Dendritic cell treated with granulocyte-macrophage colony-stimulating factor and Interleukin-4, amounts not matched to agents 40 ng/mL and 50 ng/mL, for 4 days (primary cell): ENCODE measurements around the gene NCAM1.
A peak's percentile ranks its signal among the peaks of the same experiment; 100 is the strongest.

ENCODE experiments used
- H3K27ac Mint-ChIP-seq: one replicate; pipeline ENCODE4 v1.8.0; 2022; ENCODE audit warnings: mild to moderate bottlenecking, mixed read lengths
- H3K27me3 Mint-ChIP-seq: one replicate; pipeline ENCODE4 v1.8.0; 2022; ENCODE audit warnings: mild to moderate bottlenecking, mixed read lengths
- H3K36me3 Mint-ChIP-seq: one replicate; pipeline ENCODE4 v1.8.0; 2022; ENCODE audit warnings: low read depth, mixed read lengths
- H3K4me1 Mint-ChIP-seq: one replicate; pipeline ENCODE4 v1.8.0; 2022; ENCODE audit warnings: low read depth, mixed read lengths
- H3K4me3 Mint-ChIP-seq: one replicate; pipeline ENCODE4 v1.8.0; 2022; ENCODE audit warnings: mild to moderate bottlenecking, moderate library complexity, mixed read lengths
- H3K9me3 Mint-ChIP-seq: one replicate; pipeline ENCODE4 v1.8.0; 2022; ENCODE audit warnings: mixed read lengths
- intact Hi-C: fragments of 100-400 bp; cut with micrococcal nuclease; formaldehyde crosslinking; loops from one replicate; pipeline ENCODE4 v1.15.0; 2022

The NCAM1 gene

DNA sequence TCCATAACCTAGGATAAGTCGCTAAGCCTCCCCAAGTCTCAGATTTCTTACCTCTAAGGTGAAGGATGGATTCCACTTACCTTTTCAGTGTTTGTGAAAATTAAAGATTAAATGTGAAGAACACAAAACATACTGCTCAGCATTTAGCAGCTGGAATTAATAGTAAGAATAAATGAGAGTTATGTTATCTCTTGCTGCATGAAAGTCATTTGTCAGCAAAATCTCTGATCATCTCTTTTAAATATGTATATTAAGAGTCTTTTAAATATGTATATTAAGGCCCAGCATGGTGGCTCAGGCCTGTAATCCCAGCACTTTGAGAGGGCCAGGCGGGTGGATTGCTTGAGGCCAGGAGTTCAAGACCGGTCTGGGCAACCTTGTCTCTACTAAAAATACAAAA lies 280.8 kb downstream of the NCAM1 start:
- intact Hi-C loops: no loop called here
- no peaks in the 10 kb centered on the region for H3K9me3 Mint-ChIP-seq
- H3K27ac Mint-ChIP-seq: no peak overlapping the region
- peaks cover 9% of the 10 kb centered on the region for H3K4me1 Mint-ChIP-seq
- H3K4me3 Mint-ChIP-seq: no peak overlapping the region
- H3K27me3 Mint-ChIP-seq: peaks cover 48% of the 10 kb centered on the region
- no peaks in the 10 kb centered on the region for H3K36me3 Mint-ChIP-seq

DNA sequence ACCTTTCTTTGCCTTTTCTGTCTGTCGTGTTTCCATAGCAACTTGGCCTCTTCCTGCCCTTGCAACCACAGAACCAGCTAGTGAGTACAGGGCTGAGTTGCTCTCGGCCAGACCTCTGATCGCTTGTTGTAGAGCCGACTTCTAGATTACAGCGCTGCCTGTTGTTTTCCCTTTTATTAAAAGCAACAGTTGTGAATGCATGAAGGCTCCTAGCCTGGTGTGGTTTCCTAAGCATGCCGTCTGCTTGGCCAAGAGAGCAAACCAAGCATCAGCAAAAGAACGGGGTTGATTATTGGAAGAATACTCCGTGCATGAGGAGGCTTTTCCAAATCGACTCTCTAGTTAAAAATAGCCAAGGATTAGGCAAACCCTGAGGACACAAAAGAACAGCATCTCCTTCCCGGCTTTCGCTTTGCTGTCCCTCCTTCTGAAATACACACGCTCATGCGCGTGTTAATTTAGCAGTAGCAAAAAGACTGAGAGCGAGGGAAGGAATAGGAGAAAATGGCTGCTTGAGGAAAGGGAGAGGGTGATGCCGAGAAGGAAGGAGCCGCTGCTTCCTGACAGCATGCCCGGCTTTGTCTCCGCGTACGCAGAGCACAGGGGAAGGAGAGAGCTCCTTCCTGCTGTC lies 281.7 kb downstream of the NCAM1 start:
- no peak overlapping the region for H3K27ac Mint-ChIP-seq
- H3K36me3 Mint-ChIP-seq: no peaks in the 10 kb centered on the region
- H3K27me3 Mint-ChIP-seq: peaks cover 52% of the 10 kb centered on the region
- peaks cover 9% of the 10 kb centered on the region for H3K4me1 Mint-ChIP-seq
- intact Hi-C loops: no loop called here
- no peaks in the 10 kb centered on the region for H3K9me3 Mint-ChIP-seq
- peak overlapping the region; percentile 56 for H3K4me3 Mint-ChIP-seq

DNA sequence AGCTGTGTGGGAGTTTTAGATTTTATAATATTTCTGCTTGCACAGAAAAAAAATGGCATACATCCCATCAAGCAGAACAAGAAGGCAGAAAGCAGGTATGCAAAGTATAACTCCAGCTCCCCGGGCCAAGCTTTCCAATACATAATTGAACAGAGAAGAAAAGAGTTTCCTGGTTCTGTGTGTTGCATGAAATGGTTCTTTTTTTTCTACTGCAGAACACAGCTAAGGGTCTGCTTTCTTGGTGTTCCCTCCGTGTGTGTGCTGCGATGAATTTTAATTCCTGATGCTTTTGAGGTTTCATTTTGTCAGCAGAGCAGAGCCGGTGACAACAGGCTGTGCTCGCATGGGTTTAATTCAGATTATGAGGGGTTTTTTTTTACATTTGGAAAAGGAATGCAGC lies 282.5 kb downstream of the NCAM1 start:
- no peaks in the 10 kb centered on the region for H3K9me3 Mint-ChIP-seq
- H3K4me3 Mint-ChIP-seq: no peak overlapping the region
- intact Hi-C loops: no loop called here
- H3K27ac Mint-ChIP-seq: no peak overlapping the region
- peaks cover 14% of the 10 kb centered on the region for H3K4me1 Mint-ChIP-seq
- H3K36me3 Mint-ChIP-seq: no peaks in the 10 kb centered on the region
- peaks cover 54% of the 10 kb centered on the region for H3K27me3 Mint-ChIP-seq

DNA sequence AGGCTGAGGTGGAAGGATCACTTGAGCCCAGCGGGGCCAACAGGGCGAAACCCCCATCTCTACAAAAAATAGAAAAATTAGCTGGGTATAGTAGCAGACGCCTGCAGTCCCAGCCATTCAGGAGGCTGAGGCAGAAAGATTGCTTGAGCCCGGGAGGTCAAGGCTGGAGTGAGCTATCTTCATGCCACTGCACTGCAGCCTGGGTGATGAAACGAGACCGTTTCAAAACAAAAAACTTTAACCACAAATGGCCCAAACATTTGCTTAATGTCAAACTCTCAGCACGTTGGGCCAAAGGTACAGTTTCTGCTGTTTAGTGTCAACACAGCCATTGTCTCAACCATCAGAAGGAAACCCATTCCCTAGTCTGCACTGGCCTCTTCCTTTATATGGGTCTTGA lies 284.0 kb downstream of the NCAM1 start:
- Mint-ChIP-seq H3K36me3 (no peaks in the 10 kb centered on the region), H3K27ac (no peak overlapping the region), H3K4me3 (no peak overlapping the region), H3K4me1 (peaks cover 27% of the 10 kb centered on the region), H3K9me3 (no peaks in the 10 kb centered on the region), H3K27me3 (peaks cover 51% of the 10 kb centered on the region)
- intact Hi-C loops: no loop called here

DNA sequence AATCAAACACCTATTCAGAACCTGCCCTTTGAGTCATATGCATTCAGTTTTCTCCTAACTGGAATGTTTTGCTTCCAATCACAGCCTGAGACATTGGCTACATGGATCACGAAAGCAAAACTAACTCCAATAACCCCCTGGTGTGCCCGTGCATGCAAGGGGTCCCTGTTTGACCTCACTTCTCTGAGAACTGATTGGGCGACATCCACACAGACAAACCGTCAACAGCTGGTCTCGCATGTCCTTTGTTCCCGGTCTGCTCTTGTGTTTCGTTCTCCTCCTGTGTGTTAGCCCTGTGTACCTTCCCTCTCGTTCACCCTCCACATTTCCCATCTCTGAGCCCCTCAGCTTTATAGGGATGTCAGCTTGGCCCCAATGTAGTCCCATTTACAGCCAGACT lies 286.0 kb downstream of the NCAM1 start:
- H3K27me3 Mint-ChIP-seq: peaks cover 42% of the 10 kb centered on the region
- intact Hi-C loops: no loop called here
- H3K4me1 Mint-ChIP-seq: peaks cover 27% of the 10 kb centered on the region
- H3K27ac Mint-ChIP-seq: no peak overlapping the region
- H3K9me3 Mint-ChIP-seq: no peaks in the 10 kb centered on the region
- no peaks in the 10 kb centered on the region for H3K36me3 Mint-ChIP-seq
- no peak overlapping the region for H3K4me3 Mint-ChIP-seq

DNA sequence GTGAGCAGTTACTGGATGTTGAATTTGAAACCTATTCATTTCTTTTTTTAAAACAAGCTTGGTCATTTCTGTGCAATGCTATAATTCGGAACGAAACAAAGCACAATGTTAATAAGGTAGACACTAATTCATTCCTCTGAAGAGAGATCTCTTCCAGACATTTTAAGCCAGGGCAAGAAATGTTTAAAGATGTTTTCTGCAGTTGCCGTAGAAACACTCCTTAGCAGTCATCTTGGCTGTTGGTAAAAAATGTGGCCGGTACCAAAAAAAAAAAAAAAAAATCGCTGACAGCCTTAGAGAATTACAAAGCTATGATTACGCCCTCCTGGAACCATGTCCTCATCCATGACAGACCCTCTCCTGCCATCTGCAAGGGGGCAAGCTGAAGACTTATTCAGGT lies 286.7 kb downstream of the NCAM1 start:
- Mint-ChIP-seq H3K27ac (no peak overlapping the region), H3K4me3 (no peak overlapping the region), H3K36me3 (no peaks in the 10 kb centered on the region), H3K4me1 (peaks cover 21% of the 10 kb centered on the region), H3K9me3 (no peaks in the 10 kb centered on the region), H3K27me3 (peaks cover 38% of the 10 kb centered on the region)
- intact Hi-C loops: no loop called here

DNA sequence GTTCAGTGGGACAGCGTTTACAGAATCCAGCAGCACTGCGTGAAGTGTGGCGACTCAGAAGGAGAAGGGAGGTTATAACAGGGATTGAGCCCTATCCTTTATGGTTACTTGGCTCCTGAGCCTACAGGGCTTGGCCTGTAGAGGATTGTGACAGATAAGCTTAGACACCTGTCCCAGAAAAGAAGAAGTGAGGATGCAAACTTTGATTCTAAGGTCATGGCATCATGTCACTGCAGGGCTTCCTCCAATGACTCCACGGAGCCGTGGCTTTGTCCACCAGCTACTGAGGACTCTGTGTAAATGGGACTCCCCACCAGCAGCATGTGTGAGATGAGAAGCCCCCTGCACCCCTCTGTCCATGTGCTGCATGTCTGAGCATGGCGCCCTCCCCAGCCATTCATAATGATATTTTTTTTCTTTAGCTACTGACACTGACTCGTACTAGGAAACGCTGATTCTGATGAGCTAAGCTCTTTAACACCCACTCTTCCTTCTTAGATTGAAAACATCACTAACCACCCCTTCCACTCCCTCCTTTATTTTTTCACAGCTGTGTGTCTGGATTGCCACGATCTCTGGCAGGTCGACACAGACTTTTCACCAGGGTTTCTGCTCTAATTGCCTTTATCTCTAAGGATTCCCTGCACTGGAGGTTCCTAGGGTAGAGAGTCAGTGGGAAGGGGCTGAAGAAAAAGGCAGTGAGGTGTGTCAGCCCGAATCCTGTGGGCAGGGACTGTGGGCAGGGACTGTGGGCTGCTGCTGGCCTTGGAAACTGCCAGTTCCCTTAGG lies 287.7 kb downstream of the NCAM1 start:
- no peaks in the 10 kb centered on the region for H3K36me3 Mint-ChIP-seq
- intact Hi-C loops: no loop called here
- H3K4me1 Mint-ChIP-seq: peaks cover 18% of the 10 kb centered on the region
- H3K4me3 Mint-ChIP-seq: no peak overlapping the region
- peaks cover 32% of the 10 kb centered on the region for H3K27me3 Mint-ChIP-seq
- H3K9me3 Mint-ChIP-seq: no peaks in the 10 kb centered on the region
- H3K27ac Mint-ChIP-seq: peak overlapping the region; percentile 53

DNA sequence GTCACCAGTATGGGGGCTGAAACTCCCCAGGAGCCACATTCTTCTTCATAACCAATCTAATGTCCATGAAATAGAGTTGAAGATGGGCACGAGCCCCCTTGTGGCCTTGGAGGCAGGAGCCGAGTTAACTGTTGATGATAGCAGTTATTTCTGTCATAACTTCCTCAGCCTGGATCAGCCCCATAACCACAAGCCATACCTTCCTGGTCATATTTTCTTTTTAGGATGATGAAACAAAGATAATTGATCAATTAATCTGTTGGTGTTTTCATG lies 288.2 kb downstream of the NCAM1 start:
- Mint-ChIP-seq H3K4me3 (no peak overlapping the region), H3K4me1 (peaks cover 18% of the 10 kb centered on the region), H3K27me3 (peaks cover 31% of the 10 kb centered on the region), H3K9me3 (no peaks in the 10 kb centered on the region), H3K27ac (peak overlapping the region; percentile 53), H3K36me3 (no peaks in the 10 kb centered on the region)
- intact Hi-C loops: no loop called here

DNA sequence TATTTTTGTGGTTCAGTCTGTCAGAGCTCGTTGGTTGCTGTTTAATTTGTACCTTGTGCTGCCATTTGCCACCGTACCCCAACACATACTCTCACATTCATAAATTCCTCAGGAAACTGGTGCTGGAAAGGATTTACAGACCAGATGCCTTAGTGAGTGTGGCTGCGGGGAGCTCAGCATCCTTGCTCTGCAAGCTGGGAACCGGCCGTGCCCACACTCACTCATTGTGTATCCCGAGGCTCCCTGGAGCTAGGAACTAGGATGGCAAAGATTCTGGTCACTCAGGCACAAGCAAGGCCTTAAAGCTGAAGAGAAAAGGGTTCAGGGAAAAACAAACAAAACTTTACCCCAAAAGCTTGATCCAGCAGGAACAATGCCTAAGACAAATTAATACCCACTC lies 288.6 kb downstream of the NCAM1 start:
- no peak overlapping the region for H3K4me3 Mint-ChIP-seq
- H3K9me3 Mint-ChIP-seq: no peaks in the 10 kb centered on the region
- H3K27me3 Mint-ChIP-seq: peaks cover 29% of the 10 kb centered on the region
- no peak overlapping the region for H3K27ac Mint-ChIP-seq
- intact Hi-C loops: no loop called here
- H3K36me3 Mint-ChIP-seq: no peaks in the 10 kb centered on the region
- peaks cover 18% of the 10 kb centered on the region for H3K4me1 Mint-ChIP-seq

DNA sequence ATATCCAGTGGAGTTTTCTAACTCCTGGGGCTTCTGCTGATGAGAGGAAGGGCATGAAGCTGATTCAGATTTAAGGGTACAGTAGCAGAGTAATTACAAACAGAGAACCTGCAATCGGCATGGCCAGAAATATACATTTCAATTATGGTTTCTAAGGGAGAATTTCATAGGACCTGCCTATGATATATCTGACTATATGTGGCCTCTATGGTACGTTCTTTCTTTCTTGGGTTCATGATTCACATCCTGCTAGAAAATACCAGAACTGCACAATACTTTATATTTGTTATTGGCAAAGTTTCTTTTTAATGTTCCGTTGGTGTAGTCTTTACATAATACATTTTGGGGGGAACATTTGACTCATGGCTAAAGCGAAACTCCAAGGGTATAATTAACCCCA lies 290.1 kb downstream of the NCAM1 start:
- H3K4me1 Mint-ChIP-seq: peaks cover 18% of the 10 kb centered on the region
- no peak overlapping the region for H3K27ac Mint-ChIP-seq
- intact Hi-C loops: no loop called here
- H3K9me3 Mint-ChIP-seq: no peaks in the 10 kb centered on the region
- peaks cover 22% of the 10 kb centered on the region for H3K27me3 Mint-ChIP-seq
- no peak overlapping the region for H3K4me3 Mint-ChIP-seq
- H3K36me3 Mint-ChIP-seq: no peaks in the 10 kb centered on the region

DNA sequence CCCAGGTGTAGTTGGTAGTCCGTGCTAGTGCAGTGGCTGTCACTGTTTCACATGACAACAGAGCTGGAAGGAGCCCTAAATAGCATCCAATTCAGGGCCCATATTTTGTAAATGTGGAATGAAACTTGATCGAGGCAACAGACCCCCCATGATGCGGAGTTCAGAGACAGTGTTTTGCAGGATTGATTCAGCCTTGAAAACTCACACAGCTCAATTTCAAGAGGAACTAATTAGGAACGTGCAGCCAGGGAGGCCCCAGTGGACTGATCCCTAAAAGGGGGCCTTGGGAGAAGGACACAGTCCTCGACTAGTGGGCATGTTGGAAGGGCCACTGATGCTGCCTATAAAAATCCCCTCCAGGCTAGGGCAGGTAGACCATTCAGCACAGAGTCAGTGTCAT lies 292.2 kb downstream of the NCAM1 start:
- peaks cover 21% of the 10 kb centered on the region for H3K4me1 Mint-ChIP-seq
- H3K4me3 Mint-ChIP-seq: no peak overlapping the region
- no peaks in the 10 kb centered on the region for H3K9me3 Mint-ChIP-seq
- H3K36me3 Mint-ChIP-seq: no peaks in the 10 kb centered on the region
- no peak overlapping the region for H3K27ac Mint-ChIP-seq
- intact Hi-C loops: no loop called here
- H3K27me3 Mint-ChIP-seq: peaks cover 10% of the 10 kb centered on the region

DNA sequence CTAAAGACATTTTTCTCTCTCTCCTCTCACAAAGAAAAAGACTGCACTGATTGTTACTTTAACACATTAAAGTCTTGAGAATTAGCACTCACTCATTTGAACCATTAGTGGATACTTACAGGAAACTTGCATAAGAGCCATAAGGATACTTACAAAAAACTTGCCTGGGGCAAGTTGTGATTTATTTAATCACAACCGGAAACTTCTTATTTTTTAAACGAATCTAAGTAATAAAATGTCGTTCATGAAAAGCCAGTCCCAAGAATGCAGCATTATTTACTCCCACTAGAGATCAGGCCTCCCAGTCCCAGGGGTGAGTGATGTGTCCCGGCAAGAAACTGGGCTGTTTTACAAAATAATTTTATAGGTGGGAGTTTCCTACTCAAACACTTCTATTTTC lies 293.9 kb downstream of the NCAM1 start:
- H3K36me3 Mint-ChIP-seq: no peaks in the 10 kb centered on the region
- H3K9me3 Mint-ChIP-seq: no peaks in the 10 kb centered on the region
- no peak overlapping the region for H3K27ac Mint-ChIP-seq
- intact Hi-C loops: no loop called here
- peaks cover 9% of the 10 kb centered on the region for H3K27me3 Mint-ChIP-seq
- peaks cover 6% of the 10 kb centered on the region for H3K4me1 Mint-ChIP-seq
- no peak overlapping the region for H3K4me3 Mint-ChIP-seq

DNA sequence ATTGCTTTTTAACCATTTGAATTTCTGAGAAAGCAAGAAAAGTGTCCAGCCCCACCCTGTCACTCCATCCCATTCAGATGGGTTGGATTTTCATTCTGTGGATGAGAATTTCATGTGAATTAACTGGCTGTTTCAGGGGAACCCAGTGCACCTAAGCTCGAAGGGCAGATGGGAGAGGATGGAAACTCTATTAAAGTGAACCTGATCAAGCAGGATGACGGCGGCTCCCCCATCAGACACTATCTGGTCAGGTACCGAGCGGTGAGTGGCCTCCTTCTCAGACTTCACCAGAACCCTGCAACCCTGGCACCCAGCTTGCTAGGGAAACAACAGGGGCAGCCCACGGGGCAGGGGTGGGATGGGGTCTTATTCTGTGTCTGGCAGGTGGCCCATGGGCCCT lies 294.5 kb downstream of the NCAM1 start:
- Mint-ChIP-seq H3K4me3 (no peak overlapping the region), H3K27ac (no peak overlapping the region), H3K9me3 (no peaks in the 10 kb centered on the region), H3K27me3 (peaks cover 11% of the 10 kb centered on the region), H3K36me3 (no peaks in the 10 kb centered on the region), H3K4me1 (peaks cover 6% of the 10 kb centered on the region)
- intact Hi-C loops: no loop called here

DNA sequence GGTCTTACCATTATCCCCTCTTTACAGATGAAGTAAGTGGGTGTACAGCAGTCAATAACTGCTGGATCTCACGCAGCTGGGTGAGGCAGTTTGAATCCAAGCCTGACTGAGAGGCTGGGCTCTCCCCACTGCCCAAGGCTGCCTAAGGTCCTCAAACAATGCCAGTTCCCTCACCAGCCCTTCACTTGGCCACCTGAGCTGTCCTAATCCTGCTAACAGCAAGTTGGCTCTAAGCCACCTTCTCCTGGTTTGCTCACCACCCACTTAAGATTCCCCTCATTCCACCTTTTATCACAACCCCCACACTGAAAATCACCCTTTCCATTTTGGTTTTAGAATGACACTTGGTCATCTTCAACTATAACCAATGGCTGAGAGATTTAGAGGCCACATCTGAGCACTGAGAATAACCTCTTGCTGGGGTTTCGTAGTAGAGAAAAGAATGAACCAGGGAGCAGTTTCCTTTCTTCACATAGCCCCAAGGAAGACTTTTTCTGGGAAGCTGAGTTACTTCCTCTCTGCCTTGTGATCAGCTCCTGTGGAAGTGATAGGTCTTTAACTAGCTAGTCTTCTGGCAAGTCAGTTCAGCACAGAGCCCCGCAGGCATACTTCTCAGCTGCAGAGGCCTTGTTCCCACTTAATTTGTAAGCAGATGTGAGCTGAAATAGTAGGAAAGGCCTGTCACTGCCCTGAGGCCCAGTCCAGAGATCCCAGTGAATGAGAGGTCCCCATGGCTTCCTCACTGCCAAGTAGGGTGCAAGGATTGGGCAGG lies 295.4 kb downstream of the NCAM1 start:
- intact Hi-C loops: no loop called here
- H3K36me3 Mint-ChIP-seq: no peaks in the 10 kb centered on the region
- H3K4me3 Mint-ChIP-seq: no peak overlapping the region
- no peak overlapping the region for H3K27ac Mint-ChIP-seq
- H3K9me3 Mint-ChIP-seq: no peaks in the 10 kb centered on the region
- H3K4me1 Mint-ChIP-seq: peaks cover 6% of the 10 kb centered on the region
- H3K27me3 Mint-ChIP-seq: peaks cover 9% of the 10 kb centered on the region
